HG03457 (cell line): ENCODE measurements around the gene ALDOB.

Source experiments
- ATAC-seq: cut with Tn5 transposase; IDR thresholded peaks from one replicate; pipeline ENCODE4 v1.9.1; 2021; ENCODE audit warnings: moderate number of reproducible peaks; ENCODE audit not compliant: unreplicated experiment

ALDOB gene

DNA sequence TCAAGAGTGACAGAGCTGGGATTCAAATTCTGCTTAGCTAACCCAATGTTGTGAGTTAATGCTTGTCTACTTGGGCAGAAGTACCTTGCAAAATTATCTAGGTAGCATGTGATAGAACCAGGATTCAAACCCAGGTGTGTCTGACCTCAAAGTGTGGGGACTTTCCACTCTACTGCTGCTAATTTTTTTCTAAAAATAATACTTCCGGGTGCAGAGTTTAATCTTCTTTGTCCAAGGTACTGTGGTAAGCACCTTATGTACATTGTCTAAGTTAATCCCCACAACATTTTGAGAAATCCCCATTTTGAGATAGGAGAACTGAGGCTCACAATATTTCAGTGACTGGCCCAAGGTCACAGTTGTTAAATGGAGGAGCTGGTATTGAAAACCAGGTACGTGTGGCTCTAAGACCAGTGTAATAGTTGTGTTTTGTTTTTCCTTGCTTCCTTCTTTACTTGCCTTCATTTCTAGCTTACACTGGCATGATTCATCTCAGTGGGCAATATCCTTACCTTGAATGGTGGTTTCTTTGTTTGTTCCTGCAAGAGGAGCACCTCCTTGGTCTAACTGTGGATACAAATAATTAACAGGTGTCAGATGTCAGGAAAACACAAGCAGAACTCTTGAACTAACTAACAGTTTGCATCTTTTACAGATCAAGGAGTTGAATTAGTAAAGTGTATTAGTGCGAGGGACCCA is 7.5 kb downstream of the ALDOB start:
- ATAC-seq: peak; percentile 71

DNA sequence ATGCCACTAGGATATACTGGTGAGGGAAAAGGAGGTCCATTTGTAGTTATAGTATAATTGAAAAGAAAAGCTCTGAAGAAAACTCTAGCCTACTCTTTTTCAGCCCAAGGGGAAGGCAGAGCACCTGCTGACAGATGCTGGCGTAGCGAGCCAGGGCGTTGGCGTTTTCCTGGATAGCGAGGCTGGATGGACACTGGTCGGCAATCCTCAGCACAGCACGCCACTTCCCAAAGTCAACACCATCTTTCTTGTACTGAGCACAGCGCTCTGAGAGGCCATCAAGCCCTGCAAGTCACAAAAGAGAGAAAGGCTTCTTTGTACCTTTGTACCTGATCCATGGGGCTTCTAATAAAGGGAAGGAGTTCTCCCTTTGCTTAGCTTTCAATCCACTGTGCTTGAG is 8.2 kb downstream of the ALDOB start:
- no peak for ATAC-seq

- no peak for ATAC-seq
Observed at GRCh38 chr9:101421653-101422065, 13.9 kb downstream of the ALDOB start.

GRCh38 chr9:101419863-101420262 is 15.7 kb downstream of the ALDOB start:
- no peak for ATAC-seq

DNA sequence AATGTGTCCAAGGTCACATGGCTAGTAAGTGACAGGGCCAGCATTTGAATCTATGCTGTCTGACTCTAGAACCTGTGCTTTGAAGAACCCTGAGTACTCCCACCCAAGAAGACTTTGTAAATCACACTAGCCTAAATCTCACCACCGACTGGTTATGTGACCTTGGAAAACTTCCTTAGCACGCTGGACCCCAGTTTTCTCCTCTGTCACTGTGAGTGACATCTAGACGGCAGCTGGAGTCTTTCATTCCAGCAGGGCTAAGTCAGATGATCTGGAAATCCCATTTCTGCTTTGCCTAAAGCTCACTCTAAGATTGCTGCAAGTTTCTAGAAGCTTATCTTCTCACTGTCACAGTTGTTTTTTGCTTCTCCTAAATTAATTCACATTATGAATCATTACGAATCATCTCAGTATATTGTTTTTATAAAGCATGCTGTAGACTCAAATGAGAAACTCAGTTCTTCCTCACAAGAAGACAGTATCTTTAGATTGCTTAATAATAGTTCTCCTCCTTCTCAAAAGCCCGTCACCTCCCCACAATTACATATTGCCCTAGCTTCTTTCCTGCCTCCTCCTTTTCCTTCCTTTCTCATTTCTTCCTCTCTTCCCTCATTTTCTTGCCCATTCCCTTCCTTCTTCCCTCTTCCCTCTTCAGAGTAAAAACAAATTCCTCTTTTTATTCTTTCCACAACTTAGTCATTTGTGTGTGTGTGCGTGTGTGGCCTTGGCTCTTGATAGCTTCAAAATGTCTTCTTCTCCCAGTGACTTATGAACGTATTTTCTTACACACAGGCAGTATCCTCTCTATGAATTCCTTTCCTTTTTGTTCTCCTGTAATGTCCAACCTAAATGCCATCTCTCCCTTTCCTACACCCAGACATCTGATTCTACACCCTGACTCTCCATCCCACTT is 16.8 kb downstream of the ALDOB start:
- ATAC-seq: no peak

DNA sequence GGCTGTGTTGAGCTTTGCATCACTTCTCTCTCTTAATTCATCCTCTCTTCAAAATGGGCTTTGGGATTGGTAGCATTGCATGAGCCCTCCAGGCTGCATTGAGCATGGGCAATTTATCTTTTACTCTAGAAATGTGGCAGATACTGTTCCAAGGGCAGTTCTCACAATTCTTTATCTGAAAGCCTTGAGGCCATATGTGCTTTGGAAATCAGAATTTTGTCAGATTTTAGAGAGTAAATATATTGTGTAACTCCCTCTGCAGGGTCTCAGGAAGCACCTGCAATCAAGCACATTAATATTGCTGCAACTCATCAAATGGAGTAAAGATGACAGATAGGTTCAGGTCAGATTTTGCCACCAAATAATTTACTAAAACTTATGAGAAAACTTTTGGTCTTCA is 17.6 kb downstream of the ALDOB start:
- no peak for ATAC-seq

- no peak for ATAC-seq
Observed at GRCh38 chr9:101417389-101417788, 18.2 kb downstream of the ALDOB start.

DNA sequence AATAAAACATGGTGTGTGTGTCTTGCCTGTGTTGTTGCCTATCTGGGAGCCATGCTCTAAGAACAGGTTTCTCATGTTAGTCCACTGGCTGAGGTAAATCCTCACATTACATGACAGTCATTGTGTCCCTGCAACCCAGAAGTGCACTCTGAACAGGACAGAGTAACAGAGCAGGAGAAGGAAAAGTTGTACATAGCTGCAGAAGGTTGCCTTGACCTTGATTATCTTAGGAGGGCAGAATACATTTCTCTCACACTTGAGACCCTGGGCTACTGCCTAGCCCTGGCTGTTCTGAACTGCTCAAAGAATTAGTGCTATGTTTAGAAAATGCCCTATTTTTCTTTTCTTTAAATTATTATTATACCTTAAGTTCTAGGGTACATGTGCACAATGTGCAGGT is 20.0 kb downstream of the ALDOB start:
- ATAC-seq: no peak

DNA sequence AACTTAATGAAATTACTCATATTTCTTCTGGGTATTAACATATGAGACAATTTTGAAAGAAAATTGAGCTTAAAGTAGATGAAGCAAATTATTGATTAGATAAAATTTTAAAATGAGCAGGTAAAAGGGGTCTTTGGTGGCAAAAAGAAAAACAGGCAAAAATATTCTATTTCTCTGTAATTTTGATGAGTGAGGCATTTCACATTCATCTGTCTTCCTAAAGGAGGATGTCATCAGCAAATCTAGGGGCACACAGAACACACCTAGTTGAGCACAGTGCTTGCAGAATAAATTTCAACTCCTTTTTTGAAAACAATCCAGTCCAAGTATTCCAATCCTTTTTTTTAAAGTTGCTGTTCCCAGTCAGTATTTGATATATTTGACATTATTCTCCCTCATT is 20.7 kb downstream of the ALDOB start:
- no peak for ATAC-seq

GRCh38 chr9:101409079-101409477 is 26.5 kb downstream of the ALDOB start:
- ATAC-seq: no peak

DNA sequence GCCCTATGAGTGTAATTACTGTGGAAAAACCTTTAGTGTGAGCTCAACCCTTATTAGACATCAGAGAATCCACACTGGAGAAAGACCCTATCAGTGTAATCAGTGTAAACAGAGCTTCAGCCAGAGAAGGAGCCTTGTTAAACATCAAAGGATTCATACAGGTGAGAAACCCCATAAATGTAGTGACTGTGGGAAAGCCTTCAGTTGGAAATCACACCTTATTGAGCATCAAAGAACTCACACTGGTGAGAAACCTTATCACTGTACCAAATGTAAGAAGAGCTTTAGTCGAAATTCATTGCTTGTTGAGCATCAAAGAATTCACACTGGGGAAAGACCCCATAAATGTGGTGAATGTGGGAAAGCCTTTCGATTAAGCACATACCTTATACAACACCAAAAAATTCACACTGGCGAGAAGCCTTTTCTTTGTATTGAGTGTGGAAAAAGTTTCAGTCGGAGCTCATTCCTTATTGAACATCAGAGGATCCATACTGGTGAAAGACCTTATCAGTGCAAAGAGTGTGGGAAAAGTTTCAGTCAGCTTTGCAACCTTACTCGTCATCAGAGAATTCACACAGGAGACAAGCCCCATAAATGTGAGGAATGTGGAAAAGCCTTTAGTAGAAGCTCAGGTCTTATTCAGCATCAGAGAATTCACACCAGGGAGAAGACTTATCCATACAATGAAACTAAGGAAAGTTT is 27.0 kb downstream of the ALDOB start:
- no peak for ATAC-seq

DNA sequence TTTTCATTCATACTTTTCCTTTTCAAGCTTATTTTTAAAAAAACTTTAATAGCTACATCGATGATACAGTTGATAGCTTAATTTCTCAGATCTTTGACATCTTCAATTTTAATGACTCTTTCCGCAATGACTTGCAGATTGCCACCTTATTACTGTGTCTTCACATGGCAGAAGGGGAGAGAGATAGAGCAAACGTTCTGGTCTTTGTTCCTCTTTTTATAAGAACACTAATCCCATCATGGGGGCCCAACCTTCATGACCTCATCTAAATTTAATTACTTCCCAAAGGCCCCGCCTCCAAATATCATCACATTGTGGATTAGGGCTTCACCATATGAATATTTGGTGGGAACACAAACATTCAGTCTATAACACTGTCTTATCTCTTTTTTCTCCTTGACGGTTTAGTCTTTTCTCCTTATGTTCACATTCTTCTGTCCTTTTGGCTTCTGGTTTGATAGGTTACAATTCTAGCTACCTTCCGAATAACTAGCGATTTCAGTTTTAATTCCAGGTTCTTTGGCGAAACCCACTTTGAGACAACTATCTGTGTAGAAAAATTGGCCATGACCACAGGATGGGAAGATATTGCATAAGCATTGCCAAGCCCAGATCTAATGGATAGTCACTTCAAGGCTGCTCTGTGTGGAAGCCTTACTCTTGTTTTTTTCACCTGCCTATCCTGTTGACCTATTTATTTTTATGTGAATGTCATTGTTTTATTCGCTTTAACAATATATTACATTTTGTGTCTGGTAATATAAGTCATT is 31.9 kb downstream of the ALDOB start:
- no peak for ATAC-seq

DNA sequence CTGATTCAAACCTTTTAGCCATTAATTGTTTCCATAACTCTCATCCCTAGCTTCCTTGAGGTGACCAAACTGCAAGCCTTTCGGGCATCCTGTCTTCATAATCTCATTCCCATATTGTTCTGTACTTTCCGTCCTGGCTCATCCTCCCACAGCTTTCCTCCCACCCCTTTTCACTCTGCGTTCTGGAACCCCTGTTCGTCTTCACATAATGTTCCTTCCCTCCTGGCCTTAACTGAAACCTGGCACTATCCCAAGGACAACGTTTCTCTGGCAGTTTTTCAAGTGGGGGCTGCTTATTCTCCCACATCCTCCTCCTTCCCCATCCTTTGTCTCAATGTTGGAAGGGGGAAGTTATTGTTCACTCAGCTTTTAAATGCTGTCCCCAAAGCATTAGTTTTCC is 35.5 kb downstream of the ALDOB start:
- ATAC-seq: no peak

DNA sequence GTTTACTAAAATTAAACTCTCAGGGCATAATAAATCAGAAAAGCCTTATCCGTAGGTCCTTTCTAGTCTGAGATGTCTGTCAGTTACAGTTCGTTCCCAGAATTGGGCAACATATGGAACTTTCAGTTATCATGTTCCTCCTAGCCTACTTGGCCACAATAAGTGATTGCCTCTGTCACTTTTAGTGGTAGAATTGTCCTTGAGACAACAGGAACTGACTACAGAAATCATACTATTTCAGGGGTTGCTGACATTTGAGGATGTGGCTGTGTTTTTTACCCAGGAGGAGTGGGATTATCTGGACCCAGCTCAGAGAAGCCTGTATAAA is 36.0 kb downstream of the ALDOB start:
- ATAC-seq: no peak

DNA sequence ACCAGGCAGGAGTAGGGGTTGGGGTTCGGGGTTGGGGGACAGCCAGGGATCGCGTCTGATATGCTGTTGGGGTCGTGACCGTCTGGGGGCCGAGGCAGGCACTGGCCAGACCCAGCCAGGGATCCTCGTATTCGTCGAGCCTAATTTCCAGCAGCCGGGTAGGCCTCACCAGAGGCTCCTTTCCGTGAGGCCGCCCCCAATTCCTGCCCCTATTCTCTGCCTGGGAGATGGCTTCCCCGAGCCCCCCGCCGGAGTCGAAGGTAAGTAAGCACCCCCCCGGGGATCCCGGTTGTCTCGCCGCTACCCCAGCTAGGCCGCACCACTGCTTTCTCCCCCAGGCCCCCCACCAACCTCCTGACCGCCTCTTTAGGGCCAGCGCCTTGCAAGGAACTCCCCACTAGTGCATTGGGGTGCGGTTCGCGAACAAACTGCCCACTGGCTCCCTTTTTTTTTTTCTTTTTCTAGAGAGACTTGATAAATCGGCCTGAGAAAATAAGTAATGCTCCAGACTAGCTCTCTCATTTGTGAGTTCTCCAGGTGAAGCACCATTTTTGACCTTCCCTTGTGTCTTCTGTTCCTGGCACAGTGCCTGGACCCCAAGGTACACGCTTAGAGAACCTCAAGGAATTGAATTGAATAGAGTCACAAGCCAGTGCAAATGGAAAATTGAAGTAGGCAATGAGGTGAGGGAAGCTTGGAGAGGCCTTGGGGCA is 36.5 kb downstream of the ALDOB start:
- no peak for ATAC-seq

DNA sequence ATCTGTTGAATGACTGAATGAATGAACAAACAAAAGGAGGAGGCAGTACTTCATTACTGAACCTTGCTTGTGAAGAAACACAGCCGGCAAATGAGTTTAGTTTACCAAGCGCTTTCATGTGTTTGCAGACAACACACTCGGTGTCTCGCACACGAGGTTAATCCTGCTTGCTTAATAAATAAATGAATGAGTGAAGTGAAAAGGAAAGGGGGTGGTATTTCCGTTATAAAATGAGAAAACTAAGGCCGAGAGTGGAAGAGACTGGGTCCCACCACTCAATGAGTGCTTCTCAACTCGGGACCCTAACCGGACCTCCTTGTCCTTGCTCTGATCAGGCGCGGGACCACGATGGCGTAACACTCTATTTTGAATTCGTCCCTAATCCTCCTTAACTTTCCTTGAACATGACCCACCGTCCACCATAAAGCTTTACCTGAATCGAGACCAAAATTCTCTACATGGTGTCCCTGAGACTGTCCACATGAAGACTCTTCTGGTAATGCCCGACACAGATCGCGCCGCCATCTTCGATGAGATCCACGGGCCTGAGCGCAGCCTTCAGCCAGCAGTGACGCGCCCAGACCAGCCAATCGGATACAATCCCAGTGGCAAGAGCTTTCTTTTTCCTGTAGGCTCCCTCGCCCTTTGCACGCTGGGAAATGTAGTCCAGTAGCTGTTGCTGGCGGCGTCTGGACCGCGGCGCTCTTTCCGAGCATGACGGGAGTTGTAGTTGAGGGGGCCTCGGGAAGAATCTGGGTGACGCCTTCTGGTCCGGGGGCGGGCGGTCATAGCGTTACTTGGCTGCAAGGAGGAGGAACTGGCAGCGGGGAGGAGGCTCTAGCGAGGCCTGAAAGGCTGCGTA is 37.3 kb downstream of the ALDOB start, which contains the start of the genes MRPL50 and ZNF189:
TSS of gene MRPL50 (minus strand) at position 551 of the 862 bp plus-strand sequence. CDS start at position 525, 26 bp downstream.
TSS of gene ZNF189 (plus strand) at position 784 of the 862 bp plus-strand sequence. CDS start 306 bp downstream, outside the sequence.
- ATAC-seq: peak; percentile 99

GRCh38 chr9:101397746-101398067 is 37.9 kb downstream of the ALDOB start:
- ATAC-seq: no peak

- no peak for ATAC-seq
Observed at GRCh38 chr9:101394687-101395086, 40.9 kb downstream of the ALDOB start.

DNA sequence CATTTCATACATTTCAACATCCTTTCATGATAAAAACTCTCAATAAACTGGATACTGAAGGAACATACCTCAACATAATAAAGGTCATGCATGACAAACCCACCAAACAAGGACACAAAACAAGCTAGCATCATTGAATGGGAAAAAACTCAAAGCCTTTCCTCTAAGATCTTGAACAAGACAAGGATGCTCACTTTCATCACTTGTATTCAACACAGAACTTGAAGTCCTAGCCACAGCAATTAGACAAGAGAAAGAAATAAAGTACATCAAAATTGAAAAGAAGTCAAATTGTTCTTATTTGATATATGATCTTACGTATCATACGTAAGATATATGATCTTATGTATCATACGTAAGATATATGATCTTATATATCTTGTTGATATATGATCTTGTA is 42.4 kb downstream of the ALDOB start:
- ATAC-seq: no peak
